Endothelial cell of umbilical vein (primary cell): ENCODE results near the gene ARHGAP32.

Experiments used
- EZH2 ChIP-seq: IDR thresholded peaks from 2 replicates; pipeline ENCODE4 v1.6.1; 2012; ENCODE audit warnings: borderline replicate concordance, low read depth, mild to moderate bottlenecking, moderate library complexity, low read length, inconsistent platforms; ENCODE audit not compliant: severe bottlenecking
- FOS ChIP-seq: IDR thresholded peaks from 2 replicates; pipeline ENCODE4 v1.6.1; 2011; ENCODE audit warnings: mild to moderate bottlenecking, low read length, moderate library complexity, borderline replicate concordance; ENCODE audit not compliant: insufficient read depth
- JUN ChIP-seq: IDR thresholded peaks from 2 replicates; pipeline ENCODE4 v1.6.1; 2011; ENCODE audit warnings: borderline replicate concordance, low read depth; ENCODE audit not compliant: insufficient read length, insufficient read depth
- MYC ChIP-seq: IDR thresholded peaks from one replicate; pipeline ENCODE4 v1.6.1; 2011; ENCODE audit warnings: mild to moderate bottlenecking, low read depth, low read length
- POLR2A ChIP-seq: IDR thresholded peaks from 2 replicates; pipeline ENCODE4 v1.6.1; 2012; ENCODE audit warnings: low read depth, mild to moderate bottlenecking, control low read depth, low read length
- POLR2AphosphoS5 ChIP-seq: IDR thresholded peaks from 2 replicates; pipeline ENCODE4 v1.6.1; 2012; ENCODE audit warnings: low read depth, mild to moderate bottlenecking, control low read depth, low read length, moderate library complexity; ENCODE audit not compliant: insufficient read depth
- TF ChIP-seq, protein P1 (sequence below), 2 donors: IDR thresholded peaks; 1 replicate in 1 of 2; 2 replicates in 1 of 2; pipeline ENCODE4 v1.5.1; 2011; ENCODE audit warnings: low read length in 2 of 2, mild to moderate bottlenecking in 2 of 2, moderate library complexity in 2 of 2, control low read depth in 1 of 2, inconsistent platforms in 1 of 2, low read depth in 1 of 2; ENCODE audit not compliant: insufficient read depth in 1 of 2; ENCODE audit errors: extremely low read depth in 1 of 2
- TF ChIP-seq, protein P2 (sequence below): IDR thresholded peaks from 2 replicates; pipeline ENCODE4 v1.6.1; 2011; ENCODE audit not compliant: insufficient read depth, insufficient read length

DNA sequence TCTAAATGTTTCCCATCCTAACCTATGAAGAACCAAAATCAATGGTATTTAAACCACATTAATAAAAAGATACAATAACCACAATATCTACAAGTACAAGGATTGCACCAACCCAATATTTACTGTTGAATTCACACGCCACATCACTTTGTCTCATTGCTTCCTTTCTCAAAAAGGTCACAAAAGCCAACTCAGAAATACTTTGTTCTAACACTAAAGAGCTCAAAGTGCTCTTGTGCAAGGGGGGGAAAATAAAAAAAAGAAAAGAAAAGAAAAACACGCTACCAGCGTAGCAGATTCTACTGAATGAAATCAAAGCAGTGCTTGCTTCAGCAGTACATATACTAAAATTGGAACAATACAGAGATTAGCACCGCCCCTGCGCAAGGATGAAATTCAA is 10.5 kb upstream of the ARHGAP32 start:
- TF ChIP-seq EZH2 (no peak), POLR2A (no peak), POLR2AphosphoS5 (no peak), MYC (no peak), JUN (no peak), FOS (no peak)
- TF ChIP-seq, protein P1, sequence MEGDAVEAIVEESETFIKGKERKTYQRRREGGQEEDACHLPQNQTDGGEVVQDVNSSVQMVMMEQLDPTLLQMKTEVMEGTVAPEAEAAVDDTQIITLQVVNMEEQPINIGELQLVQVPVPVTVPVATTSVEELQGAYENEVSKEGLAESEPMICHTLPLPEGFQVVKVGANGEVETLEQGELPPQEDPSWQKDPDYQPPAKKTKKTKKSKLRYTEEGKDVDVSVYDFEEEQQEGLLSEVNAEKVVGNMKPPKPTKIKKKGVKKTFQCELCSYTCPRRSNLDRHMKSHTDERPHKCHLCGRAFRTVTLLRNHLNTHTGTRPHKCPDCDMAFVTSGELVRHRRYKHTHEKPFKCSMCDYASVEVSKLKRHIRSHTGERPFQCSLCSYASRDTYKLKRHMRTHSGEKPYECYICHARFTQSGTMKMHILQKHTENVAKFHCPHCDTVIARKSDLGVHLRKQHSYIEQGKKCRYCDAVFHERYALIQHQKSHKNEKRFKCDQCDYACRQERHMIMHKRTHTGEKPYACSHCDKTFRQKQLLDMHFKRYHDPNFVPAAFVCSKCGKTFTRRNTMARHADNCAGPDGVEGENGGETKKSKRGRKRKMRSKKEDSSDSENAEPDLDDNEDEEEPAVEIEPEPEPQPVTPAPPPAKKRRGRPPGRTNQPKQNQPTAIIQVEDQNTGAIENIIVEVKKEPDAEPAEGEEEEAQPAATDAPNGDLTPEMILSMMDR (IDR thresholded peaks at IDR 0.05; ENCODE audit: extremely low read depth in 1 of 2, insufficient read depth in 1 of 2, low read depth in 1 of 2, low read length in 2 of 2), result no peak
- TF ChIP-seq, protein P2, sequence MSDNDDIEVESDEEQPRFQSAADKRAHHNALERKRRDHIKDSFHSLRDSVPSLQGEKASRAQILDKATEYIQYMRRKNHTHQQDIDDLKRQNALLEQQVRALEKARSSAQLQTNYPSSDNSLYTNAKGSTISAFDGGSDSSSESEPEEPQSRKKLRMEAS, result no peak
